Activated CD4-positive, alpha-beta T cell treated with anti-CD3 and anti-CD28 coated beads, Interleukin-2, amount 10 ng/mL, durations not matched to agents 7 days and 5 days (primary cell): ENCODE data around the gene PNLIPRP1. TPM values are rescaled to one million over a fixed set of nuclear protein-coding genes. Genes with fewer than 3 reads are reported as not detected.

Experiments used
- CTCF ChIA-PET: fragments of 350-600 bp; sonication (Branson Sonifier 250); formaldehyde crosslinking; loops from one replicate; lab custom pipeline; 2021; ENCODE audit warnings: antibody characterized with exemption; lab: Charles Lee
- POLR2A ChIA-PET: fragments of 350-600 bp; sonication (Branson Sonifier 250); formaldehyde crosslinking; loops from one replicate; lab custom pipeline; 2021; ENCODE audit warnings: antibody characterized with exemption; lab: Charles Lee
- DNase-seq: peaks from one replicate; pipeline ENCODE4 v3.0.0-alpha.2; 2020
- H3K27ac Mint-ChIP-seq: one replicate; pipeline ENCODE4 v1.8.0; 2021; ENCODE audit warnings: mild to moderate bottlenecking, moderate library complexity, mixed read lengths
- H3K27me3 Mint-ChIP-seq: one replicate; pipeline ENCODE4 v1.8.0; 2021; ENCODE audit warnings: mixed read lengths
- H3K36me3 Mint-ChIP-seq: one replicate; pipeline ENCODE4 v1.8.0; 2021; ENCODE audit warnings: low read depth, mixed read lengths
- H3K4me1 Mint-ChIP-seq: one replicate; pipeline ENCODE4 v1.8.0; 2021; ENCODE audit warnings: mixed read lengths
- H3K4me3 Mint-ChIP-seq: one replicate; pipeline ENCODE4 v1.8.0; 2021; ENCODE audit warnings: mild to moderate bottlenecking, moderate library complexity, mixed read lengths
- H3K9me3 Mint-ChIP-seq: one replicate; pipeline ENCODE4 v1.8.0; 2021; ENCODE audit warnings: mixed read lengths
- total RNA-seq, 2 experiments: library from RNA; stranded (reverse); gene quantifications; one replicate each; pipeline ENCODE4 v1.2.3, GENCODE V29; 2021

PNLIPRP1 gene
- total RNA-seq, 2 experiments from 2014 or later: not detected

DNA sequence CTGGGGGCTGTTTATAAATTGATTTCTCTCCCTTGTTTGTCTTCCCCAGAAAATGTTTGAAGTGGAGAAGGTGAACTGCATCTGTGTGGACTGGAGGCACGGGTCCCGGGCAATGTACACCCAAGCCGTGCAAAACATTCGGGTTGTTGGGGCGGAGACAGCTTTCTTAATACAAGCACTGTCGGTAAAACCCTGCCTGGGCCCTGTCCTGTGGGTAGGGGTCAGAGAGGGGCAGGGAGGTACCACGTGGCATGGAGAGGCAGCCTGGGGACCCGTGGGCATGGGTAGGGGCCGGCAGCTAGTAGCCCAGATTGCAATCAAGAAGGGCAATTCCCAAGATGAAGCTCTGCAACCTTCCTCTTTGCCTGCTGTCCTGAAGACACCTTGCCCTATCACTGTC, 36.1 kb downstream of the PNLIPRP1 start:
- ChIA-PET POLR2A (no interaction called here), CTCF (no interaction called here)
- no peaks in the 10 kb centered on the region for H3K4me1 Mint-ChIP-seq
- H3K36me3 Mint-ChIP-seq: no peaks in the 10 kb centered on the region
- no peak overlapping the region for H3K4me3 Mint-ChIP-seq
- no peaks in the 10 kb centered on the region for H3K9me3 Mint-ChIP-seq
- no peak overlapping the region for H3K27ac Mint-ChIP-seq
- no peak for DNase-seq
- peaks cover 25% of the 10 kb centered on the region for H3K27me3 Mint-ChIP-seq

DNA sequence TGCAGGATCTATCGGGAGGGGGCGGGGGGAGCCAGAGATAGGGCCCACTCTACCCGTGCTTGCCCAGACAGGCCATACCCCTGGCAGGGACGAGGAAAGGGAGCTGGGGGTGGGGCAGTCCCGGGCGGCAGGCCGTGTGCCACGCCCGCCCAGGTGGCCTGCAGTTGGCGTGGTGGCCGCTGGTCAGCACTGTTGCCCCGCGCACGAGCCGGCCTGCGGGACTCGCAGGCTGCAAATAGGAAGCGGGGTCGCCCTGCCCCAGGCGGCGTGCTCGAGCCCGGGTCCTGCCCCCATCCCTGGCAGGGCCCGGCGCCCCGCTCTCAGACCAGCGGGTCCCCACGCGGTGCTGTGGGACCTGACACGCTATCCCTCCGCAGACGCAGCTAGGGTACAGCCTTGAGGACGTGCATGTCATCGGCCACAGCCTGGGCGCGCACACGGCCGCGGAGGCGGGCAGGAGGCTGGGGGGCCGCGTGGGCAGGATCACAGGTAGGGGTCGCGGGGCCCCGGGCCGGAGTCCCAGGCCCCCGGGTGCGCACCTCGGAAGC, 36.7 kb downstream of the PNLIPRP1 start:
- H3K27ac Mint-ChIP-seq: no peak overlapping the region
- no peaks in the 10 kb centered on the region for H3K9me3 Mint-ChIP-seq
- POLR2A ChIA-PET: no interaction called here
- CTCF ChIA-PET: no interaction called here
- no peak for DNase-seq
- no peaks in the 10 kb centered on the region for H3K4me1 Mint-ChIP-seq
- H3K36me3 Mint-ChIP-seq: no peaks in the 10 kb centered on the region
- H3K27me3 Mint-ChIP-seq: peaks cover 25% of the 10 kb centered on the region
- H3K4me3 Mint-ChIP-seq: no peak overlapping the region

DNA sequence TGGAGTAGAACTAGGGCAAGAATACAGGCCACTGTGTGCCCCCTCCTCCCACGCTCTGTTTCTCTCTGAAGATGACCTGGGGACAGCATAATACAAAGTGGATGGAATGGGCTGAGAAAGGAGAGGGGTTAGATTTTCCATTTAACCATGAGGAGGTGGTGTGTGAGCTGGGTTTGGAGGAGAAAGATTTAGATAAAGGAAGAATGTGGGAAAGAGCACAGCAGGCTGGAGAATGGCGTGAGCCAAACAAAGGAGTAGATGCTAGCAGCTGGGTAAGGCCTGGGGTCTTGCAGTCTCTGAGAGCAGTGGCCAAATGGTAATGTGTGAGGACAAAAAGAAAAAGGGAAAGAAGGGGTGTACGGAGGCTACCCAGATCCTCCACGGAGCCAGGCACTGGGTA, 38.6 kb downstream of the PNLIPRP1 start:
- no peak for DNase-seq
- Mint-ChIP-seq H3K36me3 (no peaks in the 10 kb centered on the region), H3K4me1 (no peaks in the 10 kb centered on the region), H3K27me3 (peaks cover 25% of the 10 kb centered on the region), H3K27ac (no peak overlapping the region), H3K4me3 (no peak overlapping the region), H3K9me3 (no peaks in the 10 kb centered on the region)
- POLR2A ChIA-PET: no interaction called here
- CTCF ChIA-PET: interaction anchor here (0.6 kb wide), 1 partner anchor 1469 kb away, joined by 3 read pairs; no protein-coding TSS in a partner anchor

DNA sequence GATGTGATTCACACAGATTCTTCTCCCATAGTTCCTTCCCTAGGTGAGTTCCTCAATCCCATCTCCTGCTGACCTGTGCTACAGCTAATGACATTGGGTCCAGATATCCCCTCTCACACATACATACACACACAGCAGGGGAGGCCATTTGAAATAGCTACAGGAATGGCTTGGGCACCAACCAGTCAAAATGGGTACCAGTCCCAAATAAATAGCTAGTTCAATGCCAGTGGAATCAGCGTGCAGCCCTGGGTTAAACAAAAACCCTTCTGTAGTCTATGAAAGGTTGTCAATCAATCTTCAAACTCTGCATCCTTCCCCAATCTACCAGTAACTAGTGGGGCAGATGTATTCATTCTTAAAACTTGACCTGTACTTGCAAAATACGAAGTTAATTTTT, 39.3 kb downstream of the PNLIPRP1 start:
- ChIA-PET POLR2A (no interaction called here), CTCF (interaction anchor here (0.6 kb wide), 1 partner anchor 1470 kb away, joined by 3 read pairs; no protein-coding TSS in a partner anchor)
- Mint-ChIP-seq H3K27ac (no peak overlapping the region), H3K4me3 (no peak overlapping the region), H3K36me3 (no peaks in the 10 kb centered on the region), H3K4me1 (no peaks in the 10 kb centered on the region), H3K27me3 (peaks cover 22% of the 10 kb centered on the region), H3K9me3 (no peaks in the 10 kb centered on the region)
- DNase-seq: no peak

DNA sequence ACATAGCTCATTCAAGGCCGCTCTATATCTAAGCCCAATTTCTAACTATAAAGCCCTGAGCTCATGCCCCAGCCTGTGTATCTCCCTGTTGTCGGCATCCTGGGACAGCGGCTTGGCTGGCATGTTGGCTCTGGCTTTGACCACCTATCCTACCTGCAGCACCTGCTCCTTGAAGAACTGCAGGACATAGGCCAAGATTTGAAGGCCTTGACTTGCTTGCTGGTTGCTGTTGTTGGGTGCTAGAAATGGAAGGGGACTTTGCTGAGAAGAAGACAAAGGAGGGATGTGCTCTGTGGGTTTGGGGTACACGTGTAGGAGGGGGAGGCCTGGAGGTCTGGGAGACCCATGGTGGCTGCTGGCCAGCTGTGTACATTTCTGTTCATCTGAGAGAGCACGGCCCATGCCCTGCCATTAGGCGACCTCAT, 41.1 kb downstream of the PNLIPRP1 start:
- peaks cover 17% of the 10 kb centered on the region for H3K27me3 Mint-ChIP-seq
- no peak overlapping the region for H3K4me3 Mint-ChIP-seq

DNA sequence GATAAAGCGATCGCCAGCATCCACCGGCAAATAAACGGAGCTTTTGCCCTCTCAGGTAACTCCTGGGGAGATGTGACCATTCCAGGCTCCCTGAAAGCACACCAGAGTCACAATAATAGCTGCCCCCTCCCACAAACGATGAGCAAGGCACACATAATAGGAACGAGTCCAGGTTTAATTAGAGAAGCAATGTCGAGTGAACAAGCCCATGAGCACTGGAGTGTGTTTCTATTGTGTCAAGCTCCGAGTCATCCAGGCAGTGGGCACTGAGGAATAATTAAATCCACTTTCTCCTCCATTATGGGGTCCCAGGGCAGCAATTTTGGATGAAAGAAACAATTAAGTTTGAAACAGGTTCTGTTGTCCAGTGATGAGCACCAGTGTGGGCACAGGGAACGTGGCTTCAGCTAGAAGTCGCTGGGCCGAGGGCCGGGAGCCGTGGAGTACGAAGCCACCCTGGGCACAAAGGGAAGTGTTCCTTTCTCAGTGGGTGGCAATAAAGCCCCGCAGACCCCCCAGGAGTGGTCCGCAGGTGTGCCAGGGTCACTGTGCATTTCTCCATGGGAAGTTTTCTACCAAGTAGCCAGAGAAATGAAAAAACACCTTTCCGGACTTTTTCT, 41.9 kb downstream of the PNLIPRP1 start:
- POLR2A ChIA-PET: no interaction called here
- no peak overlapping the region for H3K4me3 Mint-ChIP-seq
- no peaks in the 10 kb centered on the region for H3K9me3 Mint-ChIP-seq
- CTCF ChIA-PET: no interaction called here
- no peak for DNase-seq
- peaks cover 16% of the 10 kb centered on the region for H3K27me3 Mint-ChIP-seq
- H3K36me3 Mint-ChIP-seq: no peaks in the 10 kb centered on the region
- H3K4me1 Mint-ChIP-seq: no peaks in the 10 kb centered on the region
- H3K27ac Mint-ChIP-seq: no peak overlapping the region

More for the DNA sequence above, 41.1 kb downstream of the PNLIPRP1 start:
- H3K9me3 Mint-ChIP-seq: no peaks in the 10 kb centered on the region
- CTCF ChIA-PET: no interaction called here
- DNase-seq: no peak
- no peaks in the 10 kb centered on the region for H3K4me1 Mint-ChIP-seq
- H3K36me3 Mint-ChIP-seq: no peaks in the 10 kb centered on the region
- H3K27ac Mint-ChIP-seq: no peak overlapping the region
- POLR2A ChIA-PET: no interaction called here

DNA sequence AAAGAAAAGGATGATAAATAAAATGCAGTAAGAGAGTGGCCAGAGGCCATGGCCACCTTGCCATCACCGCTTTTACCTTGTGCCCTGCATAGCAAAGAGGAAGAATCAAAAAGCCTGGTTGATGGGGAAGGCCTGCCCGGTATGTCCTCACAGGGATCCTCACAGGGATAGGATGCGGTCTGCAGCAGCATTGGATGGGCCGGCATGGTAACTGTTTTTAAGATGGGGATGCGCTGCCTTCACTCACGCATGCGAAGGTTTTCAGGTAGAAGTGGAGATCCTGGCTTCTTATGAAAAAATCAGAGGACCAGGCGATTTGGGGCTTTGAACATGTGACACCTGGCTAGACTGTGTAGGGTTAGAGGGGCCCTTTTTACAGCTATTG, 42.4 kb downstream of the PNLIPRP1 start:
- Mint-ChIP-seq H3K4me3 (no peak overlapping the region), H3K27me3 (peaks cover 14% of the 10 kb centered on the region), H3K27ac (no peak overlapping the region), H3K36me3 (no peaks in the 10 kb centered on the region), H3K4me1 (no peaks in the 10 kb centered on the region), H3K9me3 (no peaks in the 10 kb centered on the region)
- POLR2A ChIA-PET: no interaction called here
- no peak for DNase-seq
- CTCF ChIA-PET: no interaction called here

DNA sequence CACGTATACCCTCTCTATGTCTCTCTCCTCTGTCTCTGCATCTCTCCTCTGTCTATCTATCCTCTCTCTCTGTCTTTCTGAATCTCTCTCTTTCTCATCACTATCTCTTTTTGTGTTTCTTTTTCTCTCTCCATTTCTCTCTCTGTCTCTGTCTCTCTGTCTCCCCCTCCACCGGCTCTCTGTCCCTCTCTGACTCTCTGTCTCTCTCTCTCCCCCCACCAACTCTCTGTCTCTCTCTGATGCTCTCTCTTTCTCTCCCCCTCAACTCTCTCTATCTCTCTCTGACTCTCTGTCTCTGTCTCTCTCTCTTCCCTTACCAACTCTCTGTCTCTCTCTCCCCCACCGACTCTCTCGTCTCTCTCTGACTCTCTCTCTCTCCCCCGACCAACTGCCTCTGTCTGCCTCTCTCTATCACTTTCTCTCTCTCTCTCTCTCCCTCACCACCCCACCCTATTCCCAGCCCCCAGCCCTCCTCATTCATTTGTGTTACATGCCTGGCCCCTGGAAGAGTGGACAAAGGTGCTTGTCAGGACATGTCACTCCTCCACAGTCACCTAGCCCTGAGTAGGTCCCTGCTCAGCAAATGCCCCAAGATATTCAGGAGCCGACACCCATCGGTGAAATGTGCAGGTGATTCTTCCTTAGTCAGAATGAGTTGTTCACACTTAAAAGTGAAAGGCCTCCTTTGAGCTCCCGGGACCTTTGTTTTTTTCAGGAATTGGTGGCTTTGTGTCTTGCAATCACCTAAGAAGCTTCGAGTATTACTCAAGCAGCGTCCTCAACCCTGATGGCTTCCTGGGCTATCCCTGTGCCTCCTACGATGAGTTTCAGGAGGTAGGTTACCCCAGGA, 43.6 kb downstream of the PNLIPRP1 start:
- CTCF ChIA-PET: no interaction called here
- Mint-ChIP-seq H3K36me3 (no peaks in the 10 kb centered on the region), H3K27me3 (peaks cover 7% of the 10 kb centered on the region), H3K9me3 (no peaks in the 10 kb centered on the region), H3K4me1 (no peaks in the 10 kb centered on the region), H3K27ac (no peak overlapping the region), H3K4me3 (no peak overlapping the region)
- POLR2A ChIA-PET: no interaction called here
- no peak for DNase-seq

DNA sequence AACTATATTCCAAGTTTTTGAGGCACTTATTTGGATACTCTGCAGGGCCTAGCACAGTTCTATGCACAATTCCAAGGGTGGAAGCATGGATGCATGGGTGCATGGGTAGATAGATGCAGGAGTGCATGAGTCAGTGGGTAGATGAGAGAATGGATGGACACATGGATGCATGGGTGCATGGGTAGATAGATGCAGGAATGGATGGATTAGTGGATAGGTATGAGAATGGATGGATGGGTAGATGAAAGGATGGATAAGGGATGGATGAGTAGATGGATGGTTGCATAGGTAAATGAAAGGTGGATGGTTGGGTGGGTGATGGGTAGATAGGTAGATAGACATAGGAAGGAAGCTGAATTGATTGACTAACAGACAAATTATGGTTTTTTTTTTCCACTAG, 45.6 kb downstream of the PNLIPRP1 start:
- no peaks in the 10 kb centered on the region for H3K36me3 Mint-ChIP-seq
- ChIA-PET POLR2A (no interaction called here), CTCF (no interaction called here)
- no peak overlapping the region for H3K4me3 Mint-ChIP-seq
- H3K4me1 Mint-ChIP-seq: no peaks in the 10 kb centered on the region
- H3K9me3 Mint-ChIP-seq: no peaks in the 10 kb centered on the region
- H3K27ac Mint-ChIP-seq: no peak overlapping the region
- H3K27me3 Mint-ChIP-seq: peaks cover 13% of the 10 kb centered on the region
- DNase-seq: no peak

DNA sequence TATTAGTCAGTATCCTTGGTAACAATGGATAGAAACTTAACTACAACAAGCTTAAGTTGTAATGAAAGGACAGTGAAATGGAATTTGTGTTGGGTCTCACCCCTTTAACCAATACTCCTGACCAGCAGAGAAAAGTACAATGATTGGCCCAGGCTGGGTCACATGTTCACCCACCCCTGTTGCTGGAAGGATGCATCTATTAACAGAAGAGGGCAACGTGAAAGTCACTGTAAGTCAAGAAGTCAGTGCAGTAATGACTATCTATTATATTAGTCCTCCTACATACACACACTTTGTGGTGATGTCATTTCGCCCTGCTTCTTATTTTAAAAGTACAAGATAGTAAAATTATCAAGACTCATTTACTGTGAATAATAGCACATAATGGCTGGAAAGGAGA, 46.2 kb downstream of the PNLIPRP1 start:
- DNase-seq: no peak
- H3K4me1 Mint-ChIP-seq: no peaks in the 10 kb centered on the region
- CTCF ChIA-PET: no interaction called here
- no peaks in the 10 kb centered on the region for H3K36me3 Mint-ChIP-seq
- POLR2A ChIA-PET: no interaction called here
- no peak overlapping the region for H3K27ac Mint-ChIP-seq
- no peaks in the 10 kb centered on the region for H3K9me3 Mint-ChIP-seq
- H3K27me3 Mint-ChIP-seq: peaks cover 13% of the 10 kb centered on the region
- H3K4me3 Mint-ChIP-seq: no peak overlapping the region

DNA sequence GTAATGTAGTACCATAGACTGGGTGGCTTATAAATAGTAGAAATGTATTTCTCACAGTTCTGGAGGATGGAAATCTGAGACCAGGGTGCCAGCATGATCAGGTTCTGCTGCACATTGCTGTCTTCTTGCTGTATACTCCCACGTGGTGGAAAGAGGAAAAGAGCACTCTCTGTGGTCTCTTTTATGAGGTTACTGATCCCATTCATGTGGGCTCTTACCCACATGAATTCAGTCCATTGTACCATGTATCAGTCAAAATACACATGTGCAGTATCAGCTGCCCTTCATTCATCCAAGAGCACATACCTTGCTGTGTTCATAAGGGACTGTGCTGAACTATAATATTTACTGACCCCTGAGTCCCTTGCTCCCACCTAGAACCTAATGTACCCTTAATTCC, 47.1 kb downstream of the PNLIPRP1 start:
- POLR2A ChIA-PET: no interaction called here
- Mint-ChIP-seq H3K36me3 (no peaks in the 10 kb centered on the region), H3K27ac (no peak overlapping the region), H3K9me3 (no peaks in the 10 kb centered on the region), H3K4me3 (no peak overlapping the region), H3K4me1 (no peaks in the 10 kb centered on the region), H3K27me3 (peaks cover 16% of the 10 kb centered on the region)
- no peak for DNase-seq
- CTCF ChIA-PET: no interaction called here

DNA sequence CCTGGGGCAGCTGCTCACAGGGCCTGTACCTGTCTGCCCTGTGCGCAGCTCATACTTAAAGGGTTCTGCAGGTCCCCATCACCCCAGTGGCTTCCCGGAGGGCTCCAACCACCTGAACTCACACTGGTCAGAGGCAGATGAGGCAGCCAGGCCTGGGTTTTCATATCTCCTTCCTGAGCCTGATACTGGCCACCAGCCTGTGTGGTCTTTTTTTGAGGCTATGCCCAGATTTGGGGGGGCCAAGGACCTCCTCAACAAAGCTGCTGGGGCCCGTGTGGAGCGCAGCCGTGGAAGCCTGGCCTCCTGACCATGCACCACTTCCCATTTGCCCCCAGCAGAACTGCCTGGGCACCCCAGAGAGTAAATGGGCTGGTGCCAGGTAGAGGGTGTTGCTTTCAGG, 55.7 kb downstream of the PNLIPRP1 start:
- no peaks in the 10 kb centered on the region for H3K4me1 Mint-ChIP-seq
- no peak overlapping the region for H3K4me3 Mint-ChIP-seq
- H3K9me3 Mint-ChIP-seq: no peaks in the 10 kb centered on the region
- no peaks in the 10 kb centered on the region for H3K36me3 Mint-ChIP-seq
- POLR2A ChIA-PET: no interaction called here
- peaks cover 16% of the 10 kb centered on the region for H3K27me3 Mint-ChIP-seq
- H3K27ac Mint-ChIP-seq: no peak overlapping the region
- no peak for DNase-seq
- CTCF ChIA-PET: no interaction called here

DNA sequence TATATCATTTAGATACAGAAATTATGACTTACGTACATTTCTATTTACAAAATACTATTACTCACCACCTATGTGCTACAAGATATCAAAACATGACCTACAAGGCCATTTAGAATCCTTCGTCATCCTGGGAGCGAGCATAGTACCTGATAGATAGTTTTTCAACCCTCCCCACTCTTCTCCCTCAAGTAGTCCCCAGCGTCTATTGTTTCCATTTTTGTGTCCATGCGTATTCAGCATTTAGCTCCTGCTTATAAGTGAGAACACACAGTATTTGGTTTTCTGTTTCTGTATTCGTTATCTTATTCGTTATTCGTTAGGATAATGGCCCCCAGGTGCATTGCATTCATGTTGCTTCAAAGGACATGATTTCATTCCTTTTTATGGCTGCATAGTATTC, 58.1 kb downstream of the PNLIPRP1 start:
- Mint-ChIP-seq H3K36me3 (no peaks in the 10 kb centered on the region), H3K4me1 (no peaks in the 10 kb centered on the region), H3K4me3 (no peak overlapping the region), H3K9me3 (no peaks in the 10 kb centered on the region), H3K27ac (no peak overlapping the region), H3K27me3 (peaks cover 19% of the 10 kb centered on the region)
- no peak for DNase-seq
- ChIA-PET POLR2A (no interaction called here), CTCF (interaction anchor here (0.5 to 0.6 kb wide), 2 partner anchors 33 to 1971 kb away, joined by 3 to 4 read pairs; no protein-coding TSS in a partner anchor)
